ENCODE measurements around the gene APOBEC3G.

DNA sequence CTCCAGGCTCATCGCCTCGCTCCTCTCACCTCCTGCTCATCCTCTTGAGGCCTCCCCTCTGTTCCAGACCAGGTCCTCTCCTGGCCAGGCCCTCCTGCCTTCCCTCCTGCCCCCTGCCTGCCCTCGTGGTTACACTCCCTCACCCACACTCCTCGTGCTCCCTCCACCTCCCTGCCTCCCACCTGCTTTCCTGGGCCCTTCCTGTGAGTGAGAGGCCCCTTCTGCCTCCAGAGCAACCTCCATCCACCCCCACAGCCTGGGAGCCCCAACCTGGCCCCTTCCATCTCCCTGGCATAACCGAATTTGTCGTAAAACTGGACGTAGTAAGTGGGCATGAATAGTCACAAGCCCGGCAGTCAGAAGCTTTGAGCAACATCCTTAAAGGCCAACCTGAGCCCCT lies 4.5 kb downstream of the APOBEC3G start:
- no peak for TF ChIP-seq POLR2AphosphoS5 (IDR thresholded peaks at IDR 0.05; ENCODE audit: low read depth, low read length)
- TF ChIP-seq POLR2A (IDR thresholded peaks at IDR 0.05; ENCODE audit: low read depth, low read length): no peak
- no peak for TF ChIP-seq TAF1 (IDR thresholded peaks at IDR 0.05; ENCODE audit: borderline replicate concordance, low read depth, low read length)
